Effector CD8-positive, alpha-beta T cell (primary cell): ENCODE measurements around the gene DEUP1.
"Not testable (repeated sequence)": the region's sequence is repeated elsewhere in the genome, so short reads cannot be mapped to it uniquely, and the experiment has no call there.

ENCODE experiments used
- DNase-seq: peaks from one replicate; lab custom pipeline; 2025; lab: John Stamatoyannopoulos, UW

DEUP1 gene

GRCh38 chr11:93359396-93359795 lies 28.9 kb downstream of the DEUP1 start:
- DNase-seq = no peak

- no peak for DNase-seq
Observed at GRCh38 chr11:93361435-93361834, 30.9 kb downstream of the DEUP1 start.

- DNase-seq = no peak
Observed at GRCh38 chr11:93368022-93368421, 37.5 kb downstream of the DEUP1 start.

GRCh38 chr11:93370260-93370659 lies 39.7 kb downstream of the DEUP1 start:
- DNase-seq = no peak

GRCh38 chr11:93389737-93390136 lies 59.2 kb downstream of the DEUP1 start:
- no peak for DNase-seq

- DNase-seq = no peak
Observed at GRCh38 chr11:93392867-93393266, 62.3 kb downstream of the DEUP1 start.

DNA sequence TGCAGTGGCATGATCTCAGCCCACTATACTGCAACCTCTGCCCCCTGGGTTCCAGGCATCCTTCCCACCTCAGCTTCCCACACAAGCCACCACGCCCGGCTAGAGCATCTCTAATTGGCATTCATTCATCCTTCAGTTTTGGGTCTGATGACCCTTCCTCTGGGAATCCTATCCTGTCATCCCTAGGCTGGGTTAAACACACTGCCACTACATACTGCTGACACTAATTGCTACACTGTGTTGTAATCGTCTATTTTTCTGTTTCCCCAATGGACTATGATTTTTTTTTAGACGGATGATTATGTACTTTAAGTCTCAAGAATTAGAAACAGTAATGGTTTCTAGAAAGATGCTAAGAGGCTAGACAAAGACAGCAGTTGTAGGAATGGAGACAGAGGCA lies 62.8 kb downstream of the DEUP1 start:
- DNase-seq = no peak

GRCh38 chr11:93394488-93394887 lies 63.9 kb downstream of the DEUP1 start:
- no peak for DNase-seq

- DNase-seq = no peak
Observed at GRCh38 chr11:93396316-93396715, 65.8 kb downstream of the DEUP1 start.

- DNase-seq = no peak
Observed at GRCh38 chr11:93403930-93404329, 73.4 kb downstream of the DEUP1 start.

- no peak for DNase-seq
Observed at GRCh38 chr11:93407777-93408401, 77.3 kb downstream of the DEUP1 start.

DNA sequence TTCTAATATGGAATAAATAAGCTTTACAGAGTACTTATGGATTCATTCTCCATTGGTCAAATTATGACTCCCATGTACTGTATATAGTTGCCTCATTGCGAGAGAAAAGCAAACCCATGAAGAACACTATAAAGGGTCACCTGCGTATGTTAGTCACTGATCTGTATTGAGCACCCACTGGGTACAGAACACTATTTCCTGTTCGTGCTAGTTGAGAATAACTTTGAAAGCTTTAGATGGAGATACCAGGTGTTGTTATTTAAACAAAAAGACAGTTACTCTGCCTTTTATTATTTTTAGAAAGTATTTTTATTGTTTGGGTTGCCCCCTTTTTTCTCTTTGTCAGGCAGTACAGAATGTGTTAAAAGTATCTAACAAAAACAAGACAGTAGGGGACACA lies 79.9 kb downstream of the DEUP1 start:
- DNase-seq = no peak

GRCh38 chr11:93411705-93412104 lies 81.2 kb downstream of the DEUP1 start:
- no peak for DNase-seq

GRCh38 chr11:93432247-93432646 lies 101.7 kb downstream of the DEUP1 start:
- no peak for DNase-seq

GRCh38 chr11:93443232-93443631 lies 112.7 kb downstream of the DEUP1 start:
- not testable (repeated sequence) for DNase-seq

- no peak for DNase-seq
Observed at GRCh38 chr11:93444617-93445073, 114.1 kb downstream of the DEUP1 start.

DNA sequence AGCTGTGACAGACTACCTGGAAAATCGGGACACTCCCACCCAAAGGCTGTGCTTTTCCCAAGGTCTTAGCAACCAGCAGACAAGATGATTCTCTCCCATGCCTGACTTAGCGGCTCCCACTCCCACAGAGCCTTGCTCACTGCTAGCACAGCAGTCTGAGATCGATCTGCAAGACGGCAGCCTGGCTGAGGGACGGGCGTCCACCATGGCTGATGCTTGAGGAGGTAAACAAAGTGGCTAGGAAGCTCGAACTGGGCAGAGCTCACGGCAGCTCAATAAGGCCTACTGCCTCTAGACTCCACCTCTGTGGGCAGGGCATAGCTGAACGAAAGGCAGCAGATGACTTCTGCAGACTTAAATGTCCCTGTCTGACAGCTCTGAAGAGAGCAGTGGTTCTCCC lies 127.7 kb downstream of the DEUP1 start:
- DNase-seq = no peak

- not testable (repeated sequence) for DNase-seq
Observed at GRCh38 chr11:93463666-93464065, 133.1 kb downstream of the DEUP1 start.

DNA sequence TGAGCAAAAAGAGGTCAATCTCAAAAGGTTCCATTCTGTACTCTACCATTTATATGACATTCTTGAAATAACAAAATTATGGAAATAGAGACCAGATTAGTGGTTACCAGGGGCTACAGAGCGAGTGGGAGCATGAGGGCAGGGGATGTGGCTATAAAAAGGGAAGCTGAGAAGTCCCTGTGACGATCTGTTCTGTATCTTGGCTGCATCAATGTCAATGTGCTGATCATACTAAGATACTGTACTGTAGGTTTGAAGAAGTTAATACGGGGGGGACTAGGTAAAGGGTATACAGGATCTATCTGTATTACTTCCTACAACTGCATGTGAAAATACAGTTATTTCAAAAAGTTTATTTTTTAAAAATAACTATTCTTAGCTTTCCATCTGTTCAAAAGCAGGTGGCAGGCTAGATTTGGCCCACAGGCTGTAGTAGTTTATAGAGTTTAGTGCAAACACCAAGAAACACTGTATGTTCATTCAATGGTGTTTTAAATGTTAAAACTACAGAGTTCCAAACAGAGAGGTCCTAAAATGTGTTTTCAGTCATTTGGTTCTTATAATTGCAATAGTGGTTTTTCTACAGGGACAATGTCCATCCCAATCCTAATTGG lies 134.5 kb downstream of the DEUP1 start:
- no peak for DNase-seq

DNA sequence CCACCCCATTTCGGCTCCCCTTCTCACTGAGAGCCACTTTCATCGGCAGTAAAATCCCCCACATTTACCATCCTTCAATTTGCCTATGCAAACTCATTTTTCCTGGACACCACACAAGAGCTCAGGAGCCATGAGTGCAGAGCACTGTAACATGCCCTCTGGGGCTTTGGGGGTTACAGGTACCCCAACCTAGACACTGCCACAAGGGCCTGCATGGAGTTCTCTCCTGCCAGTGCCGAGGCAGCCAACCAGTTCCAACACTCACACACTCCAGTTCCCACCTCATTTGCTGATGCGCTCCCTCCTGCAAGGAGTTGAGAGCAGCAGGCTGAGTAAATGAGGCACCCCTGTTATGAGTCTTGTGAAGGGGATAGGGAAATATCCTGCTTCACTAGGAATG lies 136.5 kb downstream of the DEUP1 start:
- no peak for DNase-seq

DNA sequence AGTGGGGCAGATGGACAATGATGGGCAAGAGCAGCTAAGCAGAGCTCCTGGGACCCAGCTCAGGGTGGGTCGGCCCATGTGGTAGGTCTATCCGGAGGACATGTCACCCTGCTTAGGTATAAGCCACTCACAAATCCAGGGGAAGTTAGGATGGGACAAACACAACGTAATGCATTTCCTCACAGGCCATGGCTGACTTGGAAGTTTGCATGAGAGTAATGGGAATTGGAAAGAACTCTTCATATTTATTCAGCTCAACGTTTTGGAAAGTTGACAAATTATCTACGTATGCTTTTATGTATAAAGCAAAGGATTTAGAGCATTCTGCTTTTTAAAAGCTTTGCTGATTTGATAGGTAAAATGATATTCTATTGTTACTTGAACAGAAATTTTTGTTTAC lies 137.7 kb downstream of the DEUP1 start:
- no peak for DNase-seq

- DNase-seq = no peak
Observed at GRCh38 chr11:93474123-93474522, 143.6 kb downstream of the DEUP1 start.

DNA sequence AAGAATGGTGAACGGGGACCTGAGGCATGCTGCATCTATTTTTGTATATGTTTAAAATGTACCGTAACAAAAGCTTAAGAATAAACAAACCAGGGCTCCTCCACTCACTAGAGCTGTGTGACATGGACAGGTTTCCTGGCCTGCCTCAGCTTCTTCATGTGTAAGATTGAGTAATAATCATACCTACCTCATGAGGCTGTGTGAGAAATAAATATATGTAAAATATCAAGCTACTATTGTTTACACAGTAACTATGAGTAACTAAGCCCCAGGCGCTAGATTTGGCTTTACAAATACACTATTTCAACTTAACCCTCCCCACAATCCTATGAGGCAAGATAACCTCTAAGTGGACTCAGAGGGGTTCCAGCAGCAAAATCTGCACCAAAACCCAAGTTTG lies 146.3 kb downstream of the DEUP1 start:
- no peak for DNase-seq

DNA sequence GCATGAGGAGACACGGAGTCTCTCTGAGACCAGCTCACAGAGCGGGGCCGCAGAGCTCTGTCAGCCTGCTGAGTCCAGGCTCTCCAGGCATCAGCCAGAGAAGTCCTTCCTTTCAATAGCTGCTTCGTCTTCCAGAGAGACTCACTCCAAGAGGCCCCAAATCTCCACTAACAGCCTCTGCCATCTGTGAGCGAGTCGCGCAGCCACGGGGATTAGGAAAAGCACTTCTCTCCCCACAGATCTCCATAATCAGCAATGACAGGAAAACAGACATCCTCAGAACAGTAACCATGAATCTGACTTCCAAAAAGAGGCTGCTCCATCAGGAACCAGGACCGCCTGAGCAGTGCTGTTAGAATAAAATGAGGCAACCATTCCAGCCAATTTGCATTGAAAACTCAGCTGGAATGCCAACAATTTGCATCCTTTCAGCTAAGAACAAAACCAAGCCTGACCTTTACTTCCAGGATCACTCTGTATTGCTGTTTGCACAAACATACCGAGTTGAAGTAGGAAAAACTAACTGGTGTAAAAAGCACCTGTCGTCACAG lies 147.2 kb downstream of the DEUP1 start:
- no peak for DNase-seq
